Activated CD4-positive, alpha-beta T cell treated with anti-CD3 and anti-CD28 coated beads, Interleukin-2, amount 10 ng/mL, durations not matched to agents 7 days and 5 days (primary cell): ENCODE results near the gene LRRC36. TPM values are rescaled to one million over a fixed set of nuclear protein-coding genes. Genes with fewer than 3 reads are reported as not detected.
A peak's percentile ranks its signal among the peaks of the same experiment; 100 is the strongest.

Experiments
- CTCF ChIA-PET: fragments of 350-600 bp; sonication (Branson Sonifier 250); formaldehyde crosslinking; loops from one replicate; lab custom pipeline; 2021; ENCODE audit warnings: antibody characterized with exemption; lab: Charles Lee
- POLR2A ChIA-PET: fragments of 350-600 bp; sonication (Branson Sonifier 250); formaldehyde crosslinking; loops from one replicate; lab custom pipeline; 2021; ENCODE audit warnings: antibody characterized with exemption; lab: Charles Lee
- DNase-seq: peaks from one replicate; pipeline ENCODE4 v3.0.0-alpha.2; 2020
- H3K27ac Mint-ChIP-seq: one replicate; pipeline ENCODE4 v1.8.0; 2021; ENCODE audit warnings: mild to moderate bottlenecking, moderate library complexity, mixed read lengths
- H3K27me3 Mint-ChIP-seq: one replicate; pipeline ENCODE4 v1.8.0; 2021; ENCODE audit warnings: mixed read lengths
- H3K36me3 Mint-ChIP-seq: one replicate; pipeline ENCODE4 v1.8.0; 2021; ENCODE audit warnings: low read depth, mixed read lengths
- H3K4me1 Mint-ChIP-seq: one replicate; pipeline ENCODE4 v1.8.0; 2021; ENCODE audit warnings: mixed read lengths
- H3K4me3 Mint-ChIP-seq: one replicate; pipeline ENCODE4 v1.8.0; 2021; ENCODE audit warnings: mild to moderate bottlenecking, moderate library complexity, mixed read lengths
- H3K9me3 Mint-ChIP-seq: one replicate; pipeline ENCODE4 v1.8.0; 2021; ENCODE audit warnings: mixed read lengths
- total RNA-seq, 2 experiments: library from RNA; stranded (reverse); gene quantifications; one replicate each; pipeline ENCODE4 v1.2.3, GENCODE V29; 2021

LRRC36 gene
- total RNA-seq, 2 experiments from 2014 or later, result not detected

DNA sequence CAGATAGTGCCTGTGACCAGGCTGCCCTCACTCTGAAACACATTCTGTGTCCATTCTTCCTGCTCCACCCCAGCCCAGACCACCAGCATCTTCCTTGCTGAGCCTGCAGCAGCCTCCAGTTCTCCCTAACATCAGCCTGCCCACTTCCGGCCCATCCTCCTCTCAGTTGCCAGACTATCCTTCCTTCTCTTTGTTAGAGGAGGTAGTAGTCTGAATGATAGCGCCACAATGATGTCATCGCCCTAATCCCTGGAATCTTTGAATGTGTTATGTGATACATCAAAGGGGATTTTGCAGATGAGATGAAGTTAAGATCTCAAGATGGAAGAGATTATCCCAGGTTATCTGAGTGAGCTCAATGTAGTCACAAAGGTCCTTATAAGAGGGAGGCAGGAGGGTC is 92.9 kb downstream of the LRRC36 start:
- Mint-ChIP-seq H3K9me3 (no peaks in the 10 kb centered on the region), H3K27me3 (peaks cover 37% of the 10 kb centered on the region), H3K27ac (no peak overlapping the region), H3K4me3 (no peak overlapping the region), H3K4me1 (peaks cover 8% of the 10 kb centered on the region), H3K36me3 (no peaks in the 10 kb centered on the region)
- ChIA-PET CTCF (no interaction called here), POLR2A (no interaction called here)
- DNase-seq, result no peak

DNA sequence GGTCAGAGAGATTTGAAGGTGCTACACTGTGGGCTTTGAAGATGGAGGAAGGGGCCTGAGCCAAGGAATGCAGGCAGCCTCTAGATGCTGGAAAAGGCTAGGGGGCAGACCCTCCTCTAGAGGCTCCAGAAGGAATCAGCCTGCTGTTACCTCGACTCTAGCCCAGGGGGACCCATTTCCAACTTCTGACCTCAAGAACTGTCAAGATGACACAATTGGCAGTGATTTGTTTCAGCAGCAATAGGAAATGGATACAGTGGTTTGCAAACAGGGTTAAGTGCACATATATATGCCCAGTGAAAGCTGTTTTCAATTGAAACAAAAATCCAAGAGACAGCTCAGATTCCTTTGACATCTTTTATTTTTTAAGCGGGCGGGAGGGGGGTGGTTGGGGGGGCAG is 93.3 kb downstream of the LRRC36 start:
- ChIA-PET CTCF (interaction anchor here (0.6 to 1.4 kb wide), 3 partner anchors 9 to 17 kb away, joined by 3 to 5 read pairs (median 4); no protein-coding TSS in a partner anchor), POLR2A (no interaction called here)
- no peak for DNase-seq
- H3K4me3 Mint-ChIP-seq, result no peak overlapping the region
- H3K27ac Mint-ChIP-seq, result no peak overlapping the region
- H3K9me3 Mint-ChIP-seq, result no peaks in the 10 kb centered on the region
- no peaks in the 10 kb centered on the region for H3K36me3 Mint-ChIP-seq
- H3K27me3 Mint-ChIP-seq, result peaks cover 38% of the 10 kb centered on the region
- peaks cover 8% of the 10 kb centered on the region for H3K4me1 Mint-ChIP-seq

DNA sequence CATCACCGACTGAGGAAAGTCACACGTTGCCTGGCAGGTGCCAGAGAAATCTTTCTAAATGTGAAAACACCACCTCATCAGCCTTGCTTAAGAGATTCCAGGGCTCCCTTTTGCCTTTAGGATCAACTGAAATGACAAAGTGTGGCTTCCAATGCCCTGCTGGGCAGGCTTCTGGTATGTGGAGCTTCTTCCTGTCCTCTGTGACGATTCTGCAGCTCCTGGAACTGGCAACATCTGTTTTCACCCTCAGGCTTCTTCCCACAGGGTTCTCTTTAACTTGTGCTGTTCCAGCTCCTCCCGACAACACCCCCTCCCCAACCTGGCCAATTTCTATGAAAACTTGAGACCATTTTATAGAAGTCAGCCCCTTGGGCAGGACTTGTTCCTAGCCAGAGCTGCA is 94.4 kb downstream of the LRRC36 start:
- Mint-ChIP-seq H3K27ac (no peak overlapping the region), H3K4me1 (peaks cover 4% of the 10 kb centered on the region), H3K27me3 (peaks cover 39% of the 10 kb centered on the region), H3K4me3 (no peak overlapping the region), H3K9me3 (no peaks in the 10 kb centered on the region), H3K36me3 (no peaks in the 10 kb centered on the region)
- ChIA-PET CTCF (interaction anchor here (0.6 to 1.4 kb wide), 9 partner anchors 8 to 526 kb away, joined by 3 to 5 read pairs (median 4); no protein-coding TSS in a partner anchor), POLR2A (no interaction called here)
- DNase-seq, result no peak

DNA sequence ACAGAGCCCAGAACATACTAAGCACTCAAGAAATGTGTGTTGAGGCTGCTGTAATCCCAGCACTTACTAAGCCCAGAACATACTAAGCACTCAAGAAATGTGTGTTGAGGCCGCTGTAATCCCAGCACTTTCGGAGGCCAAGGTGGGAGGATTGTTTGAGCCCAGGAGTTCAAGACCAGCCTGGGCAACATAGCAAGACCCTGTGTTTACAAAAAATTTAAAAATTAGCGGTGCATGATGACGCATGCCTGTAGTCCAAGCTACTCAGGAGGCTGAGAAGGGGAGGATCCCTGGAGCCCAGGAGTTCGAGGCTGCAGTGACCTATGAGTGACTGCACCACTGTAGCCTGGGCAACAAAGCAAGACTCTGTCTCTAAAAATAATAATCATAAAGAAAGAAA is 96.4 kb downstream of the LRRC36 start:
- Mint-ChIP-seq H3K36me3 (no peaks in the 10 kb centered on the region), H3K27ac (no peak overlapping the region), H3K9me3 (no peaks in the 10 kb centered on the region), H3K4me3 (no peak overlapping the region), H3K27me3 (peaks cover 34% of the 10 kb centered on the region), H3K4me1 (no peaks in the 10 kb centered on the region)
- ChIA-PET POLR2A (no interaction called here), CTCF (interaction anchor here (1.6 kb wide), 1 partner anchor 24 kb away, joined by 4 read pairs; no protein-coding TSS in a partner anchor)
- DNase-seq, result no peak

DNA sequence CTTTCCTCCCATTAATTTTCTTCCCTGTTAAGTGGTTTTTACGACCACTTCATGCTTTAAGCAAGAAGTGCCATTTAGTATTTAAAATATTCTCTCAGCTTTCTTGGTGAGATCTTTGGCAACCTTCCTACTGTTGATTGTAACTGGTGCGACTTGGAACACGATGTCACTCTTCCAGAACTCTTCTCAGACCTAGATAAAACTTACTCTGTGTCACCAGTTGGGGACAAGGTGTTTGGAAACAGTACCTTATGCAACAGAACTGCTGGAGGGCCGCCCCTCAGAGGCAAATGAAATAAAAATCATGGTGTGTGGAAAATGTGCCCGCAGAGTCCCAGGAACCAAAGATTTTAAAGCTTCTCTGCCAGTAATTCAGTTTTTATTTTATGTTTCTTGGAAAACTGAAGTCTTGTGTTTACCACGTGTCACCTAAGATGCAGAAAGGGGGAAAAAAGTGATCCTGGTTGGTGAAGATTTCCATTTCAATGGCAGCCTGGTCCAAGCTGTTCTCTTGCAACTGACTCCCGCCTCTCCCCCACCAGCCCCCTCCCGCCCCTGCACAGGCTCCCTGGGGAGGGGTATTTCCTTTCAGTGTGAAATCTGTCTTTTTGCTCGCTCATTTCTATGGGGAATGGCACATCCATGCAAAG is 97.1 kb downstream of the LRRC36 start:
- H3K27me3 Mint-ChIP-seq, result peaks cover 35% of the 10 kb centered on the region

DNA sequence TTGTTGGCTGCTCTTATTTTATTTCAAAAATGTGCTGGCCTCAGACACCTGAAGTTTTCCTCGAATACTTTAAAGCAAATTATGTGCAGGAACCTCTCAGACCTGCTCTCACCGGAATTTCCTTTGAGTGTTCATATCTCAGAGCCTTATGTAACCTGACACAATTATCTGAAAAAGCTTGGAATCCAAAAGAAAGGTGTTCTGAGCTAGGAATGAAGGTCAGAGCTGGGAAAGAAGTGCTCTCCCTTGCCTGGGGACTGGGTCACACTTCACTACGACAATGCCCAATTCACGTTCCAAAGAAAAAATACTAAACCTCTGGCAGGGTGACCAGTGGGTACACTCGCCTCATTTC is 97.6 kb downstream of the LRRC36 start:
- no peak for DNase-seq
- Mint-ChIP-seq H3K36me3 (no peaks in the 10 kb centered on the region), H3K4me3 (no peak overlapping the region), H3K9me3 (no peaks in the 10 kb centered on the region), H3K4me1 (no peaks in the 10 kb centered on the region), H3K27me3 (peaks cover 39% of the 10 kb centered on the region), H3K27ac (no peak overlapping the region)
- CTCF ChIA-PET, result interaction anchor here (1.0 kb wide), 1 partner anchor 11 kb away, joined by 3 read pairs; no protein-coding TSS in a partner anchor
- POLR2A ChIA-PET, result no interaction called here

More for the DNA sequence above, 97.1 kb downstream of the LRRC36 start:
- no peak for DNase-seq
- POLR2A ChIA-PET, result no interaction called here
- Mint-ChIP-seq H3K9me3 (no peaks in the 10 kb centered on the region), H3K36me3 (no peaks in the 10 kb centered on the region), H3K4me1 (no peaks in the 10 kb centered on the region), H3K4me3 (no peak overlapping the region), H3K27ac (no peak overlapping the region)
- CTCF ChIA-PET, result no interaction called here

DNA sequence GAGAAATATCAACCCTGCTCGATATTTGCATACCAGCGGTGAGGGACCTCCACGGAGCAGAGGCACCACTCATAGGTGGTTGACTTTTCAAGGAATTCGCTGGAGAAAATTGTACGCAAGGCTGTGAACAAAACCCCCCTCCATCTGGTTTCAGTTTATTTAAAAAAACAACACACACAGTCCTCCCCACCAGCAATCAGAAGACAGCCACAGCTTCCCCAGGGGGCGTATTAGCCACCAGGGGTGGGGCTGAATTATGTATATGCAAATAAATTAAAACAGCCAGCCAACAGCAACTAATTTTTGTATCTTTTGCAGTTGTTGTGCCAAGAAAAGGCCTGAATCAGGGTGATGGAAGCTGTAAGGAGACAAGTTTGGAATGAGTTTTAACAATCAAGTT is 98.4 kb downstream of the LRRC36 start:
- Mint-ChIP-seq H3K4me1 (peaks cover 1% of the 10 kb centered on the region), H3K36me3 (no peaks in the 10 kb centered on the region), H3K4me3 (no peak overlapping the region), H3K27me3 (peaks cover 40% of the 10 kb centered on the region), H3K27ac (no peak overlapping the region), H3K9me3 (no peaks in the 10 kb centered on the region)
- CTCF ChIA-PET, result interaction anchor here (0.9 to 1.4 kb wide), 4 partner anchors 12 to 31 kb away, joined by 3 to 4 read pairs (median 3); partner anchors contain the start of gene TPPP3
- POLR2A ChIA-PET, result no interaction called here
- no peak for DNase-seq

DNA sequence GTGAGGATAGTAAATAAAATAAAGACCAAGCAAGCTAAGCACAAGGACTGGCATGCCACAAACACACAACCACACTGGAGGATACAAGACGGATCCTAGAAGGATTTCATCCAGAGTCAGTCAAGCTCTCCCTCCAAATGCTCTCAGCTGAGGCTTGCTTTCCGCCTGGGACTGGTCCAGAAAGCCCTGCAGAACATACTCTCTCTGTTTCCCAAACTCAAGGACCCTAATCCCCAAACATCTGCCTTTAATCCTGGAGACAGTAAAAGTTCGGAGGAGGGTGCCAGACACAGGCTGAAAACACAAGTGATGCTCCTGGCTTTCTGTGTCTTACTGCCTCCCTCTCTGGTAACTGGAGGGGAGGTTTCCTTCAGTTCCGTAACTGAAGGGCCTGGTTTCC is 99.0 kb downstream of the LRRC36 start:
- H3K27me3 Mint-ChIP-seq, result peaks cover 45% of the 10 kb centered on the region
- no peak for DNase-seq
- ChIA-PET POLR2A (no interaction called here), CTCF (interaction anchor here (0.9 to 4.2 kb wide), 6 partner anchors 13 to 55 kb away, joined by 3 to 29 read pairs (median 3); partner anchors contain the start of genes ATP6V0D1 and TPPP3)
- H3K4me3 Mint-ChIP-seq, result no peak overlapping the region
- H3K27ac Mint-ChIP-seq, result no peak overlapping the region
- peaks cover 5% of the 10 kb centered on the region for H3K4me1 Mint-ChIP-seq
- no peaks in the 10 kb centered on the region for H3K9me3 Mint-ChIP-seq
- no peaks in the 10 kb centered on the region for H3K36me3 Mint-ChIP-seq

DNA sequence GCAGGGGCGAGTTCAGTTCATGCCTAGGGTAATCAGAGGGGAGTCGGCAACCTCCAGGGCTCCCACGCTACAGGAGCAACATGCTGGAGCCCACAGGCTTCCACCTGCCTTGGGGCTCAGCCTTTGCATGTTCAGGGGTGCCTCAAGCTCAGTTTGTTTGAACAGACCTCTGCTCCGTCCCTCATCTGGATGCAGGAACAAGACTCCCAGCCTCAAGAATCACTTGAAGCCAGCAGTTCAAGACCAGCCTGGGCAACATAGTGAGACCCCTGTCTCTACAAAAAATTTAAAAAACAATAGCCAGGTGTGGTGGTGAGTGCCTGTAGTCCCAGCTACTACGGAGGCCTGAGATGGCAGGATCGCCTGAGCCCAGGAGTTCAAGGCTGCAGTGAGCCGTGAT is 99.4 kb downstream of the LRRC36 start:
- Mint-ChIP-seq H3K4me1 (peaks cover 5% of the 10 kb centered on the region), H3K9me3 (no peaks in the 10 kb centered on the region), H3K4me3 (no peak overlapping the region), H3K36me3 (no peaks in the 10 kb centered on the region), H3K27ac (no peak overlapping the region), H3K27me3 (peaks cover 45% of the 10 kb centered on the region)
- no peak for DNase-seq
- ChIA-PET CTCF (interaction anchor here (0.9 to 4.2 kb wide), 7 partner anchors 16 to 165 kb away, joined by 3 to 29 read pairs (median 3); partner anchors contain the start of genes ATP6V0D1 and TPPP3), POLR2A (interaction anchor here (0.6 kb wide), 1 partner anchor 10 kb away, joined by 3 read pairs; the partner anchor contains the start of gene ZDHHC1)

DNA sequence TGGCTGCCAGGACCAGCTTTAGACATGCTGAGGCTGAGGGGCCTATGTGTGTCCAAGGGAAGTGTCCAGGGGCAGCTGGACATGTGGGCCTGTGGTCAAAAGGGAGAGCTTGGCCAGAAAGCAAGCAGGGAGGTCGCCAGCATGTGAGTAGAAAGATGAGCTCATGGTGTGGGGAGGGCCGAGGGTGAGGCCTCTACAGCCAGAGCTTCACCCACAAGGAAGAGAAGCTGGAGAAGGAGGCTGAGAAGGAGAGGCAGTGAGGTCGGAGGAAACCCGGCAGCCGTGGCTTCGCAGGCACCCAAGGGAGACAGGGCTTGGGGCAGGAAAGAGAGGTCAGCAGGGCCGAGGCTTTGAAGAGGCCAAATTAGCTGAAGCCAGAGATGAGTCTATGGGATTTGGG is 100.3 kb downstream of the LRRC36 start:
- no peak overlapping the region for H3K27ac Mint-ChIP-seq
- H3K4me3 Mint-ChIP-seq, result no peak overlapping the region
- no peak for DNase-seq
- peaks cover 48% of the 10 kb centered on the region for H3K27me3 Mint-ChIP-seq
- POLR2A ChIA-PET, result interaction anchor here (0.6 kb wide), 1 partner anchor 19 kb away, joined by 3 read pairs; no protein-coding TSS in a partner anchor
- no peaks in the 10 kb centered on the region for H3K9me3 Mint-ChIP-seq
- CTCF ChIA-PET, result interaction anchor here (0.5 to 4.2 kb wide), 14 partner anchors 9 to 166 kb away, joined by 3 to 29 read pairs (median 4); partner anchors contain the start of genes AGRP, ATP6V0D1, KCTD19 and LRRC36
- peaks cover 8% of the 10 kb centered on the region for H3K4me1 Mint-ChIP-seq
- no peaks in the 10 kb centered on the region for H3K36me3 Mint-ChIP-seq

DNA sequence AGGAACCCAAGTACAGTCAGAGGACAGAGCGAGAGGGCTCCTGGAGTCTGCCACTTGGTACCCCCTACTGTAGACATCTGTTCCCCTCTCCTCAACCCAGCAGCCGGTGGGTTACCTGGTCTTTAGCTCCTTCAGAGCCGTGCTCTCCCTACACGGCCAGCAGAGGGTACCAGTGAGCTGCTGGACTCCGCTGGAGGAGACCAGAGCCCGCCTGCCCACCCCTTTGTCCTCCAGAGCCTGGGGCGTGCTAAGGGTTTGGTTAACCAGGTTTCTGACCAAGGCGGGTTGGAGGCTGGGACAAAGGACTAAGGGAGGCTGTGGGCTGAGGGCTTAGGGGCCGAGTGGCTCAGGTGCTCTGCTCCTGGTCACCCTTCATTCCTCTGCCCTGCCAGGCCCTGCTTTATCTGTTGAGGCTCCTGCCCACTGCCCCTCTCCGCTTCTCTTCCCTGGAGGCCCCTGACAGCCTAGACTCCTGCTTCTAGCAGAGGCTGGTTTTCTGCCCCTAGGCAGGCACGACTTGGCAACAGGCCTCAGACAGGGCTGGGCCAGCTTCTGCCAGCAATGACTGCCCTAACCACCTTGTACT is 101.6 kb downstream of the LRRC36 start:
- Mint-ChIP-seq H3K9me3 (no peaks in the 10 kb centered on the region), H3K36me3 (no peaks in the 10 kb centered on the region), H3K4me3 (no peak overlapping the region), H3K4me1 (peaks cover 8% of the 10 kb centered on the region), H3K27ac (no peak overlapping the region), H3K27me3 (peaks cover 50% of the 10 kb centered on the region)
- ChIA-PET POLR2A (no interaction called here), CTCF (interaction anchor here (0.6 to 4.2 kb wide), 29 partner anchors 8 to 475 kb away, joined by 3 to 29 read pairs (median 4); partner anchors contain the start of genes AGRP, KCTD19, LRRC36 and ZDHHC1)
- DNase-seq, result peak; percentile 64

DNA sequence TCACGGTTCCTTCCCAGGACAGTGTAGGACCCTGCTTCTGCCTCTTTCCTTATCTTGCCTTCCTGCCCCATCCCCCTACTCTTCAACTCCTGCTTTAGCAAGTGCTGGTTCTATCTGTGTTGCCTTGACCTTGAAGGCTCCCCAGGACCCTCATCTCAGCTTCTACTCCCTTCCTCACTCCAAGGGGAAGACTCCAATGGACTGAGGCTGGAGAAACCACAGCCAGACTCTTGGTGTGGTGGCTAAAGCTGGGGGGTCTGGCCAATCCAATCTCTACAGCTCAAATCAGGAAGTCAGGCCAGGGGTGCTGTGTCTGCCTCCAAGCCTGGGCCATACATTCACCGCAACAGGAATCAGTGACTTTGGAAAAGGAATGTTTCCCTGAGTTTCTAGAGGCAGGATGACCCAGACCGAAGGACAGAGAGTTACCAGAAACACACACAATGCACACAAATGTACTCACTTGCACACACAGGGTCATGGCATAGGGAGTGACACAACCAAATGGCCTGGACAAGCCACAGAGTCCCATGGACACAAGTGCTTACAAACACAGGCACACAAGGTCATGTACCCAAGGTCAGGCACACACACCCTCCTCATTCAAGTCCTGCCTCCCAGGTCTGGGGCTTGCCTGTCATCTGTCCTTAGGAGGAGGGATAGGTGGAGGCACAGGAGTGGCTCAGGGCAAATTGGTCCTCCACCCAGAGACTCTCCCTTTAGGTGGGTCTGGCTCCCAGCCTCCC is 102.6 kb downstream of the LRRC36 start:
- no peak for DNase-seq
- Mint-ChIP-seq H3K4me3 (peak overlapping the region; percentile 26), H3K36me3 (no peaks in the 10 kb centered on the region), H3K9me3 (no peaks in the 10 kb centered on the region), H3K27me3 (peaks cover 48% of the 10 kb centered on the region), H3K27ac (no peak overlapping the region), H3K4me1 (peaks cover 8% of the 10 kb centered on the region)
- CTCF ChIA-PET, result interaction anchor here (0.5 to 4.2 kb wide), 14 partner anchors 9 to 296 kb away, joined by 3 to 29 read pairs (median 7); partner anchors contain the start of gene ZDHHC1
- POLR2A ChIA-PET, result no interaction called here
